Measurements from ENCODE around the gene SIRPA.

Gene SIRPA

GRCh38 chr20:1894951-1895673 lies at the start of gene SIRPA:
Gene SIRPA (plus strand): TSS chr20:1895407. CDS start chr20:1895448, 41 bp downstream.
- H3K36me3 Mint-ChIP-seq = no peaks in the 10 kb centered on the region

DNA sequence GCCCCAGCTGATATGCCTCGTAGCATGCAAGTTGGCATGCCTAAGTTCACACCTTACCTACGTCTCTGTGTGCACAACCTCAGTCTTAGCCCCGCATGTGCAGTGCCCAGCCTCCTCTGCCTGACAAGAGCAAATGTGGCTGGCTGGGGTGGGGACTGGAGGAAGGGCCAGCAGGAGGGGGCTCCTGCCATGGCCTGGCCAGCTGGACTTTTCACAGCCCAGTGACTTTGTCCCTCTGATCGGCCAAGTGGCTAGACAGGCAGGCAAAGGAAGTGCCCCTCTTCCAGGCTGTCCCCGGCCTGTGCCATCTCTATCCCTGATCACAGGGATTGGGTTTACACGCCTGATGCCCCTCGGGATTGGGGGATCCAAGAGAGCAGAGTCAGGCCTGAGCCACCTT lies 49.5 kb upstream of the SIRPA start:
- H3K4me1 Mint-ChIP-seq = peaks cover 6% of the 10 kb centered on the region
- H3K4me3 Mint-ChIP-seq = no peak overlapping the region
- peaks cover 6% of the 10 kb centered on the region for H3K36me3 Mint-ChIP-seq
- H3K27me3 Mint-ChIP-seq = no peaks in the 10 kb centered on the region
- H3K9me3 Mint-ChIP-seq = peaks cover 11% of the 10 kb centered on the region
- no peak overlapping the region for H3K27ac Mint-ChIP-seq

More at GRCh38 chr20:1894951-1895673, at the start of gene SIRPA:
- H3K4me3 Mint-ChIP-seq = peak within 1 kb of the TSS; percentile 76
- H3K27ac Mint-ChIP-seq = no peak within 1 kb of the TSS
- peaks cover 45% of the 10 kb centered on the region for H3K27me3 Mint-ChIP-seq
- H3K4me1 Mint-ChIP-seq = no peaks in the 10 kb centered on the region
- H3K9me3 Mint-ChIP-seq = no peaks in the 10 kb centered on the region

DNA sequence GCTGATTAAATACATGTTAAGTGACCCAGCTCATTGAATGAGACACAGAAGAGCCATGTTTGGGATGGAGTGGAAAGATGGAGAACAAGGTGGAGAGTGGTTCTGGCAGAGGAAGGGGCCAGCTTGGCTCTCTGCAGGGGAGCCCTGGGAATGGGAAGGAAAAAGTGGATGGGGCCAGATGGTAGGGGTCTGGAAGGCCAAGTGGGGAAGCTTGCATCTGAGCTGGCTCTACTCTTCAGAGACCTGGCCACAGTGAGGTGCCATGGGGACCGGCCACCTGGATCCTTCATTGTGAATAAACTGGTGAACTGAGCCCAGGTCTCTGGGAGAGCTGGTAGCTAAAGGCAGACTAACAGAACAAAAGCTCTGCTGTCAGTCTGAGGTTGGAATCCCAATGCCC lies 48.9 kb upstream of the SIRPA start:
- Mint-ChIP-seq H3K27ac (no peak overlapping the region), H3K36me3 (peaks cover 6% of the 10 kb centered on the region)

DNA sequence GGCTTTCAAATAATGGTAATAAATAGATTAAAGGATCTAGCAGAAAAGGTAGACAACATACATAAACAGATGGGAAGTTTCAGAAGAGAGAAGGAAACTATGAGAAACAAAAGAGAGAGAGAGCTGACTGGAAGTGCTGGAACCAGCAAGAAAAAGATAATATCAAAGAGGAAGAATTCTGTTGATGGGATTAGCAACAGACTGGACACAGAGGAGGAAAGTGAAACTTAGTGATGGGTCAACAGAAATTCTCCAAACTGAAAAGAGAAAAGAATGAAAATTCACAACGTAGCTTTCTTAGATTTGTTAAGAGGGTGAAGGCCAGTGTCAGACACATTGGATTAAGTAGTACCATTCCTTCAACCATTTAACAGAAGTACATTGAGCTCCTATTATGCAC lies 48.3 kb upstream of the SIRPA start:
- Mint-ChIP-seq H3K4me1 (peaks cover 14% of the 10 kb centered on the region), H3K36me3 (peaks cover 6% of the 10 kb centered on the region), H3K27ac (no peak overlapping the region), H3K9me3 (peaks cover 11% of the 10 kb centered on the region), H3K4me3 (no peak overlapping the region), H3K27me3 (no peaks in the 10 kb centered on the region)

More for the DNA sequence above, 48.9 kb upstream of the SIRPA start:
- H3K9me3 Mint-ChIP-seq = peaks cover 11% of the 10 kb centered on the region
- no peak overlapping the region for H3K4me3 Mint-ChIP-seq
- H3K27me3 Mint-ChIP-seq = no peaks in the 10 kb centered on the region
- peaks cover 13% of the 10 kb centered on the region for H3K4me1 Mint-ChIP-seq

DNA sequence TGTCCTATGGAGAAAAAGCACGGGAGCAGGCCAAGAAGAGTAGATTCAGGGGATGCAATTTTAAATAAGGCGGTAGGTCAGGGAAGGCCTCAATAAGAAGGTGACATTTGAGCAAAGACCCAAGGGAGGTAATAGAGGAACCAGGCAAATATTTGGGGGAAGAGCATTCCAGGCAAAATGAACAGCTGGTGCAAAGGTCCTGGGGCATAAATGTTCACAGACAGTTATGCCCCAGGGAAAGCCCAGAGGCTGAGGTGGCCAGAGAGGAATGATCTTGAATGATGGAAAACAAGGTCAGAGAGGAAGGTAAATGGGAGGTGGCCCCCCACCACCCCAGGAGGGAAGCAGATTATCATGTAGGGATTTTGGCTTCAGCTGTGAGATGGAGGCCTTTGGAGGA lies 47.4 kb upstream of the SIRPA start:
- Mint-ChIP-seq H3K4me3 (no peak overlapping the region), H3K36me3 (peaks cover 6% of the 10 kb centered on the region), H3K4me1 (peaks cover 14% of the 10 kb centered on the region), H3K9me3 (peaks cover 11% of the 10 kb centered on the region), H3K27ac (no peak overlapping the region), H3K27me3 (no peaks in the 10 kb centered on the region)

- H3K4me1 Mint-ChIP-seq = peaks cover 14% of the 10 kb centered on the region
- no peak overlapping the region for H3K4me3 Mint-ChIP-seq
- H3K27ac Mint-ChIP-seq = no peak overlapping the region
- H3K36me3 Mint-ChIP-seq = peaks cover 6% of the 10 kb centered on the region
- H3K27me3 Mint-ChIP-seq = no peaks in the 10 kb centered on the region
- H3K9me3 Mint-ChIP-seq = peaks cover 11% of the 10 kb centered on the region
These were observed 46.8 kb upstream of the SIRPA start for GRCh38 chr20:1848373-1848772.

- Mint-ChIP-seq H3K27ac (no peak overlapping the region), H3K4me3 (no peak overlapping the region), H3K4me1 (peaks cover 14% of the 10 kb centered on the region), H3K36me3 (peaks cover 3% of the 10 kb centered on the region), H3K27me3 (no peaks in the 10 kb centered on the region), H3K9me3 (peaks cover 6% of the 10 kb centered on the region)
These were observed 43.8 kb upstream of the SIRPA start for GRCh38 chr20:1851396-1851795.

DNA sequence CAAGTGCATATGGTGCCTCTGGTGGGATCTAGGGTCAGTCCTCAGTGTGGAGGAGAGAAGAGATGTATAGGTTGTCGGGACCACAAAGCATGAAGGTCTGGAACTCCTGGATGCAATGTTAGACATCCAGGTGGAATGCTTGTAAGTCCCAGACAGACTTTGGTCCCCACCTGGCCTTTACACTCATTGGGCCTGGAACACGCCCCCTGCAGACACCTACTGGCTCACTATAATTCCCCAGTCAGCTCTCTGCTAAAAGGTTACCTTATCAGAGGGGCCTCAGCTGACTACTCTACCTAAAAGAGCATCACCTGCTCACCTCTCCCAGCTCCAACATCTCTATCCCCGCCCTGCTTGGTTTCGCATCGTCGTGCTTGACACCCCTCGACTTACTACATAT lies 41.7 kb upstream of the SIRPA start:
- H3K4me1 Mint-ChIP-seq = peaks cover 14% of the 10 kb centered on the region
- no peak overlapping the region for H3K27ac Mint-ChIP-seq
- no peaks in the 10 kb centered on the region for H3K27me3 Mint-ChIP-seq
- H3K9me3 Mint-ChIP-seq = no peaks in the 10 kb centered on the region
- H3K4me3 Mint-ChIP-seq = no peak overlapping the region
- no peaks in the 10 kb centered on the region for H3K36me3 Mint-ChIP-seq

DNA sequence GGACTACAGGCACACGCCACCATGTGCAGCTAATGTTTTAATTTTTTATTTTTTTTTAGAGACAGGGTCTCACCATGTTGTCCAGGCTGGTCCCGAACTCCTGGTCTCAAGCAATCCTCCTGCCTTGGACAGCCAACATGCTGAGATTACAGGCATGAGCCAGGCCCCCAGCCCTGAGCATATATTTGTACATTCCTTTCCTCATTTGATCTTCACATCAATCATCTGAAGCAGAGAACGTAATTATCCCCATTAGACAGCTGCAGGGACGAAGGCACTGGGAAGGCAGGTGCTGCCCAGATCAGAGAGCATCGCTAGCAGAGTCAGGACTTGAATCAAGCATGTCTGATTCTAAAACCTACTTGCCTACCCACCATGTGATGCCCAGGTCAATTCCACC lies 41.0 kb upstream of the SIRPA start:
- Mint-ChIP-seq H3K4me3 (no peak overlapping the region), H3K27me3 (no peaks in the 10 kb centered on the region), H3K9me3 (no peaks in the 10 kb centered on the region), H3K4me1 (peaks cover 14% of the 10 kb centered on the region), H3K27ac (no peak overlapping the region), H3K36me3 (no peaks in the 10 kb centered on the region)

DNA sequence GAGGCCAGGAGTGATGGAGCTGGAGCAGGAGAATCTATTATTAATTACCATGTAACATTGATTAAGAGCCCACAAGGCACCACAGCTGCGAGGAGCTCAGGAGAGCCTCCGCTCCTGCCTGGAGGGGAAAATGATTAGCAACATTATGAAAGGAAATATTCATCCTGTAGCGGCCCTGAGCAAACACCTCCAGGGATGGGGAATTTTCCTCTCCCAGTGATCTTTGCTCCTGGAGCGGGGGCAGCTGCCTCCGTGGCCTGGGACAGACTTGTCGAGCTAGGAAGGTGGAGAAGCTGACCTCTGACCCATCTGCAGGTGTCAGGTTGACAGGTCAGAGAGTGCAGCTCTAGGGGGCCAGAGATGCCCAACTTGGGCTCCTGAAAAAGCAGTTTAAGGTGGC lies 40.1 kb upstream of the SIRPA start:
- Mint-ChIP-seq H3K9me3 (no peaks in the 10 kb centered on the region), H3K36me3 (no peaks in the 10 kb centered on the region), H3K27ac (no peak overlapping the region), H3K4me3 (no peak overlapping the region), H3K27me3 (no peaks in the 10 kb centered on the region), H3K4me1 (peaks cover 13% of the 10 kb centered on the region)

- H3K27me3 Mint-ChIP-seq = no peaks in the 10 kb centered on the region
- no peaks in the 10 kb centered on the region for H3K36me3 Mint-ChIP-seq
- H3K27ac Mint-ChIP-seq = peak overlapping the region; percentile 37
These were observed 39.5 kb upstream of the SIRPA start for GRCh38 chr20:1855690-1856089.

GRCh38 chr20:1856424-1856823 lies 38.8 kb upstream of the SIRPA start:
- no peaks in the 10 kb centered on the region for H3K9me3 Mint-ChIP-seq
- no peak overlapping the region for H3K4me3 Mint-ChIP-seq
- H3K36me3 Mint-ChIP-seq = no peaks in the 10 kb centered on the region
- H3K27me3 Mint-ChIP-seq = no peaks in the 10 kb centered on the region
- H3K27ac Mint-ChIP-seq = no peak overlapping the region
- peaks cover under 1% of the 10 kb centered on the region for H3K4me1 Mint-ChIP-seq

More at GRCh38 chr20:1855690-1856089, 39.5 kb upstream of the SIRPA start:
- Mint-ChIP-seq H3K4me3 (no peak overlapping the region), H3K4me1 (peaks cover 8% of the 10 kb centered on the region), H3K9me3 (no peaks in the 10 kb centered on the region)

DNA sequence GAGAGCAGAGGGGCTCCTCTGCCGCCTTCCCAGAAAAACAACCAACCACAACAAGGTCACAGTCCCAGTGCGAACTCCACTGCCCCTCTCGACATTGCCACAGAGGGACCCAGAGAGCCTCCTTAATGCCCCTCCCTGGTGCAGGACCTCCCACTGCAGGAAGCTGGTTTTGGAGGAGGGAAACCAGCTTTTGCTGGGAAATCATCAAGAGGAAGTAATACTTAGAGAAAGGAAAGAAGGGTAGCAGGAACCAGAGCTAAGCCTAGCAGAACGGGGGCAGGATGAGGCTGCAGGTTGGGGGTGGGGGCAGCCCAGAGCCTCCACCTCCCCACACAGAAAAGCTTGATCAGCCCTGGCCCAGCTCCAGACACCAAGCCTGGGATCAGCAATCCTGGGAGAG lies 37.7 kb upstream of the SIRPA start:
- no peaks in the 10 kb centered on the region for H3K4me1 Mint-ChIP-seq
- H3K36me3 Mint-ChIP-seq = no peaks in the 10 kb centered on the region
- H3K4me3 Mint-ChIP-seq = no peak overlapping the region
- H3K27me3 Mint-ChIP-seq = no peaks in the 10 kb centered on the region
- H3K27ac Mint-ChIP-seq = no peak overlapping the region
- no peaks in the 10 kb centered on the region for H3K9me3 Mint-ChIP-seq

DNA sequence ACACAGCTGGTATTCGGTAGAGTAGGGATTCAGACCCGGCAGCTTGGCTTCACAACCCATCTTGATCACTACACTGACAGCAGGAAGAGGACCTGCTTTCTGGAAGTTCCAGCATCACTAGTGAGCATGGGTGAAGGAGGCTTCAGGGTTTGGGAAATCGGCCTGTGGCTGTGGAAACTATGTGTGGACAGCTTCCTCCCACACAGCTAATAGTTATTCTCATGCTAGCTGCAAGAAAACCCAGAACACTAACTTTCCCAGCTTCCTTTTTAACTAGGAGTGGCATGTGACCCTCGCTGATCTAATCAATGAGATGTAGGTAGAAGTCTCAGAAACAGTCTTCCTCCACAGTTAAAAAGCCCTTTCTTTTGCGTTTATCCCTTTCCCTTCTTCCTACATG lies 36.3 kb upstream of the SIRPA start:
- no peaks in the 10 kb centered on the region for H3K27me3 Mint-ChIP-seq
- no peak overlapping the region for H3K4me3 Mint-ChIP-seq
- no peaks in the 10 kb centered on the region for H3K4me1 Mint-ChIP-seq

DNA sequence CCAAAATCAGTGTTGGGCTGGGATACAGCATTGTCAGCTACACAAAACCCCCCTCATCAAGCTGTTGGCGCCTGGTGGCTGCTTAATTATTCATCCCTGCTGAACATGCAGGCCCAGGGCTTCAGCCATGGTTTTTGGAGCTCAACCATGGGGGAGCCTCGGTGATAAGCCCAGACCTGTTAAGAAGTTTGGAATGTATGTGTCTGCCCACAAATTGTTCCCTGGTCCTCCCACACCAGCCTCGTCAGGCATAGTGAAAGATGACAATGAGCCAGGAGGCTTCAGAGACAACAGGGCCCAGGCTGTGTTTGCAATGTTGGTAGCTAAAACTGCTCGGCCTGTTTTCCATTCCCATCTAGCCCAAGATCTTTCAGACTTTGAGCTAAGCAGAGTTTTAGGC lies 34.8 kb upstream of the SIRPA start:
- no peak overlapping the region for H3K4me3 Mint-ChIP-seq
- peaks cover 1% of the 10 kb centered on the region for H3K27me3 Mint-ChIP-seq
- H3K36me3 Mint-ChIP-seq = no peaks in the 10 kb centered on the region
- H3K27ac Mint-ChIP-seq = no peak overlapping the region
- no peaks in the 10 kb centered on the region for H3K9me3 Mint-ChIP-seq
- no peaks in the 10 kb centered on the region for H3K4me1 Mint-ChIP-seq

More for the DNA sequence above, 36.3 kb upstream of the SIRPA start:
- Mint-ChIP-seq H3K9me3 (no peaks in the 10 kb centered on the region), H3K36me3 (no peaks in the 10 kb centered on the region), H3K27ac (no peak overlapping the region)

DNA sequence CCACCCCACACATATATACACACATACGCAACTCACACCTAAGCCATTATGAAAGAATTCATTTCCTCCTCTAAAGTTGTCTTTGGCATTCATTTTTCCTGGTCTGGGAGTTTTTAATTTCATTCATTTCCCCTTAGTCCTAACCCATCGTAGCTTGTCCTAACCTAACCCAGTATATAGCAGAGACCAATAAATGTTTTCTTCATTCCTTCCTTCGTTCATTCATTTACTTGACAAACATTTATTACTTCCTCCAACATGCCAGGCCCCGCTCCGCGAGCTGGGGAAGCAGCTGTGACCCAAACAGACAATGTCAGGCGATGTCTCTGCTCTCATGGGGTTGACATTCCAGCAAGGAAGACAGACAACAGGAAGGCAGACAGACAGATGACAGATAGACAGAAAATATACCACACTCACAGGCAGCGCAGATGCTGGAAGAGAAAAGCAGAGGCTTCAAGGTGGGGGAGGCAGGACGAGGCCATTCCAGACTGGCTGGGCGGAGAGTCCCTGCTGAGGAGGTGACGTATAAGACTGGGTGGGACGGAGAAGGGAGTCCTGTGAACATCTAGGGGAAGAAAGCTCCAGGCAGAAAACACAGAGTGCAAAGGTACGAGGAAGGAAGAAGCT lies 33.7 kb upstream of the SIRPA start:
- H3K4me3 Mint-ChIP-seq = no peak overlapping the region
- no peaks in the 10 kb centered on the region for H3K36me3 Mint-ChIP-seq
- H3K4me1 Mint-ChIP-seq = no peaks in the 10 kb centered on the region
- no peak overlapping the region for H3K27ac Mint-ChIP-seq
- no peaks in the 10 kb centered on the region for H3K9me3 Mint-ChIP-seq
- H3K27me3 Mint-ChIP-seq = peaks cover 1% of the 10 kb centered on the region
